Adrenal gland (tissue), 12 donors: ENCODE measurements around the gene UST. TPM values are rescaled to one million over a fixed set of nuclear protein-coding genes. Genes with fewer than 3 reads are reported as not detected.

ENCODE experiments used
- DNase-seq, 7 donors: peaks; one replicate each; pipeline ENCODE4 v3.0.0-alpha.2; 2019 to 2020
- H3K27ac ChIP-seq, 5 donors: fragments of 200-600 bp; sonication (generic) in 4 of 5; 1 replicate in 3 of 5; 2 replicates in 2 of 5; pipeline versions ENCODE4 v1.5.1 to v1.8.0; 2016 to 2020; ENCODE audit warnings: mild to moderate bottlenecking in 1 of 5
- H3K27me3 ChIP-seq: fragments of 200-600 bp; 2 replicates; pipeline ENCODE4 v1.8.0; 2021
- H3K36me3 ChIP-seq, 2 donors: fragments of 200-600 bp; replicated peaks in 1 of 2; 1 replicate in 1 of 2; 2 replicates in 1 of 2; pipeline versions ENCODE4 v1.5.1 to v1.8.0; 2018 to 2022
- H3K4me1 ChIP-seq, 2 donors: fragments of 200-600 bp; replicated peaks in 1 of 2; 1 replicate in 1 of 2; 2 replicates in 1 of 2; pipeline versions ENCODE4 v1.5.1 to v1.8.0; 2018 to 2021
- H3K4me3 ChIP-seq, 4 donors: fragments of 200-600 bp; sonication (generic) in 3 of 4; one replicate each; pipeline ENCODE4 v1.5.1; 2016 to 2018
- H3K9me3 ChIP-seq, 3 donors: fragments of 200-600 bp; sonication (generic) in 1 of 3; replicated peaks in 1 of 3; 1 replicate in 2 of 3; 2 replicates in 1 of 3; pipeline versions ENCODE4 v1.5.1 to v1.8.0; 2016 to 2021
- CTCF ChIP-seq, 6 experiments: fragments of 450-650 bp in 4 of 6; fragments of 200-600 bp in 2 of 6; sonication (generic) in 1 of 6; IDR thresholded peaks; 1 replicate in 5 of 6; 2 replicates in 1 of 6; pipeline versions ENCODE4 v1.5.1 to v1.8.0; 2016 to 2021; ENCODE audit warnings: antibody characterized with exemption in 6 of 6, mild to moderate bottlenecking in 2 of 6, moderate library complexity in 1 of 6
- POLR2A ChIP-seq, 2 donors: fragments of 450-650 bp; IDR thresholded peaks; one replicate each; pipeline ENCODE4 v1.6.1; 2017; ENCODE audit warnings: antibody characterized with exemption in 2 of 2, mild to moderate bottlenecking in 2 of 2, moderate library complexity in 1 of 2
- WGBS, 4 donors: extraction: QIAGEN DNeasy Blood & Tissue Kit in 2 of 4; methylation state at CpG; one replicate each; pipeline versions ENCODE4 v1.1.5 to v1.1.7; 2013 to 2017; 5-methylcytosine and 5-hydroxymethylcytosine counted together
- intact Hi-C, 2 donors: fragments of 100-400 bp; cut with DNase I; formaldehyde crosslinking; loops; one replicate each; pipeline versions ENCODE4 v1.14.1 to v1.15.0; 2022 to 2023
- polyA plus RNA-seq, 3 donors: library from polyadenylated mRNA; stranded (reverse); fragments of 200-250 nt in 2 of 3; fragments of 350-450 nt in 1 of 3; fragmentation: Illumina TruSeq in 1 of 3; extraction: RNeasy Lipid Tissue Mini Kit (QIAGEN cat#74804) in 1 of 3; gene quantifications; one replicate each; pipeline ENCODE4 v1.2.3, GENCODE V29; 2013 to 2014
- total RNA-seq, 9 donors: library from RNA; depleted of rRNA in 4 of 9; stranded (reverse); fragments of >200 nt in 4 of 9; fragments of 120-200 nt in 1 of 9; fragmentation: NEBNext Ultra II Directional in 1 of 9; extraction: Animal tissue kit (Norgen Biotek cat#: 25700) in 1 of 9; gene quantifications; one replicate each; pipeline versions ENCODE4 v1.1.0 to v1.2.4, GENCODE V29; 2013 to 2023
- donor health status: healthy with polysubstance abuse.
- donor health status: Bipolar disorder and iron deficiency.
- donor health status: DM: yes; HTN: yes; CAD: no.
- donor health status: DM: no; HTN: no; CAD: no.
- donor health status: DM: no; HTN: no; CAD: no.
- donor health status: DM: yes; HTN: yes; CAD: no.

Gene UST
- total and polyA plus RNA-seq, 12 donors: 5.9 to 37.4 (median 18.3) TPM

DNA sequence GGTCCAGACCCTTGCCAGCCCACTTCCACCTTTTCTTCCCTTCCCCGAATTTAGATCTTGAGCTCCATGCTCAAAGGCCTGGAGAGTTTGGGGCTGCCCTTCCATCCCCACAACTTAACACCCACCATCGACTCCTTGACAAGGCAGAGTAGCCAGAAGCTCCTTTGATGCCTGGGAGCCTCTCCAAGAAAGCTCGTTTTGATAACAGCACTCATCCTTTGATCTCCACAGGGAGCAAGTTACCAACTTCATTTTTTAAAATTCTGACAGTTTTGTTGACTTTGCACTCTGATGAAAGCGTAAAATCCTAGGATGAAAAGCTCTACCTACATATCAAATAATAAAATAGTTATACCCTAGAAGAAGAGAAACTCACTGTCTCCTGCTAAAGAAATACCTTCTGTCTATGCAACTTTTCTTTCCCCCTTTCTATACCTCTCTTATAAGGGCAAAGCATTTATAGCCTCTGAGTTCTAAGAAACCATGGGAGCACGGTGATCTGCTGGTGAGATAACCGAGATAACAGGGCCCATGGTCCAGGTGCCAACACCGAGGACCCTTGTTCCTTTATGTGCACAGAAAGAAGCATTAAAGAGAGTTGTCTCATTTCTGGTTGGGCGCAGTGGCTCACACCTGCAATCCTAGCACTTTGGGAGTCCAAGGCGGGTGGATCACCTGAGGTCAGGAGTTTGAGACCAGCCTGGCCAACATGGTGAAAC lies 134.9 kb downstream of the UST start:
- Histone ChIP-seq H3K4me3 (no peak overlapping the region), H3K36me3 (no peaks in the 10 kb centered on the region), H3K9me3 (no peaks in the 10 kb centered on the region), H3K27ac (no peak overlapping the region), H3K4me1 (no peaks in the 10 kb centered on the region), H3K27me3 (no peaks in the 10 kb centered on the region)
- TF ChIP-seq CTCF (IDR thresholded peaks at IDR 0.05) (no peak), POLR2A (IDR thresholded peaks at IDR 0.05) (no peak)
- 59 to 66% (median 62%) methylated on average over 7 to 9 of the region's 9 CpGs for WGBS, 4 donors
- no peak for DNase-seq
- intact Hi-C loops: no loop called here

GRCh38 chr6:148883270-148883669 lies 136.4 kb downstream of the UST start:
- DNase-seq: no peak
- WGBS, 4 donors: 70 to 88% (median 82%) methylated on average over 2 of the region's 2 CpGs
- H3K9me3 ChIP-seq: no peaks in the 10 kb centered on the region
- no peak overlapping the region for H3K4me3 ChIP-seq
- intact Hi-C loops: no loop called here
- no peaks in the 10 kb centered on the region for H3K36me3 ChIP-seq
- TF ChIP-seq CTCF (IDR thresholded peaks at IDR 0.05): no peak
- no peaks in the 10 kb centered on the region for H3K4me1 ChIP-seq
- H3K27ac ChIP-seq: no peak overlapping the region
- no peaks in the 10 kb centered on the region for H3K27me3 ChIP-seq

DNA sequence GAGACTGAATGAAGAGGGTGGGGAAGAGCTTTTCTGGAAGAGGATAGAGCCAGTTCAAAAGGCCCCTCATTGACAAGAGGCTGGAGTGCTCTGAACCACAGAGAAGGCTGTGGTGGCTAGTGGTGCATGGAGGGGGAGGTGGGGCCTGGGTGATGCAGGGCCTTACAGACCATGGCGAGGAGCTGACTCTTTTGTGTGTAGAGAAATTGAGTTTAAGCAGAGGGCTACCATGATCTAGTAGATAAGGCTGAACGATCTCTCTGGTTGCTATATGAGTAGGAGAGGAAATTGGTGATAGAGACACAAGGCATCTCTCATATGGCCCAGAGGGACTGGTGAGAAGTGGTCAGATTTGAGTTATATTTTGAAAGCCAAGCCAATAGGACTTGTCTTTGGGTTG lies 137.6 kb downstream of the UST start:
- intact Hi-C loops: no loop called here
- no peak for DNase-seq
- no peak overlapping the region for H3K27ac ChIP-seq

More for the DNA sequence above, 137.6 kb downstream of the UST start:
- 79 to 95% (median 93%) methylated on average over 2 of the region's 2 CpGs for WGBS, 4 donors
- TF ChIP-seq CTCF (IDR thresholded peaks at IDR 0.05) (no peak), POLR2A (IDR thresholded peaks at IDR 0.05) (no peak)
- Histone ChIP-seq H3K4me3 (no peak overlapping the region), H3K36me3 (no peaks in the 10 kb centered on the region), H3K4me1 (peaks cover 0 to 9% of the 10 kb centered on the region in 2 donors), H3K9me3 (no peaks in the 10 kb centered on the region), H3K27me3 (no peaks in the 10 kb centered on the region)
